CD14-positive monocyte (primary cell): ENCODE measurements around the gene EPC1. TPM values are rescaled to one million over a fixed set of nuclear protein-coding genes. Genes with fewer than 3 reads are reported as not detected.
A peak's percentile ranks its signal among the peaks of the same experiment; 100 is the strongest.

ENCODE experiments used
- DNase-seq, 3 donors: peaks; one replicate each; pipeline ENCODE4 v3.0.0-alpha.2; 2011 to 2022
- H2AFZ ChIP-seq: 2 replicates; pipeline ENCODE4 v1.6.0; 2012; ENCODE audit warnings: mild to moderate bottlenecking, low read depth, low read length, inconsistent platforms; ENCODE audit not compliant: insufficient read depth, poor library complexity, severe bottlenecking
- H3K27ac ChIP-seq, 2 donors: 1 replicate in 1 of 2; 2 replicates in 1 of 2; pipeline ENCODE4 v1.5.1; 2012 to 2013; ENCODE audit warnings: low read length in 2 of 2, control low read depth in 1 of 2, inconsistent platforms in 1 of 2, low read depth in 1 of 2, mild to moderate bottlenecking in 1 of 2
- H3K27me3 ChIP-seq, 2 donors: one replicate each; pipeline versions ENCODE4 v1.6.0 to v1.6.1; 2011 to 2013; ENCODE audit warnings: low read length in 2 of 2; ENCODE audit not compliant: control insufficient read depth in 2 of 2, insufficient read depth in 2 of 2
- H3K36me3 ChIP-seq, 2 donors: replicated peaks in 1 of 2; 1 replicate in 1 of 2; 2 replicates in 1 of 2; pipeline versions ENCODE4 v1.5.1 to v1.6.1; 2012 to 2013; ENCODE audit warnings: low read length in 2 of 2, control low read depth in 1 of 2, inconsistent platforms in 1 of 2, mild to moderate bottlenecking in 1 of 2; ENCODE audit not compliant: insufficient read depth in 2 of 2, control insufficient read depth in 1 of 2
- H3K4me1 ChIP-seq, 2 donors: 1 replicate in 1 of 2; 2 replicates in 1 of 2; pipeline versions ENCODE4 v1.5.1 to v1.6.1; 2012 to 2013; ENCODE audit warnings: low read length in 2 of 2, control low read depth in 1 of 2, inconsistent platforms in 1 of 2, mild to moderate bottlenecking in 1 of 2, moderate library complexity in 1 of 2; ENCODE audit not compliant: insufficient read depth in 2 of 2, control insufficient read depth in 1 of 2
- H3K4me2 ChIP-seq: replicated peaks from 2 replicates; pipeline ENCODE3; 2012; ENCODE audit warnings: low read length, moderate library complexity, mild to moderate bottlenecking; ENCODE audit not compliant: poor library complexity, severe bottlenecking; ENCODE audit errors: extremely low read depth
- H3K4me3 ChIP-seq, 3 experiments: fragments of 200-600 bp in 1 of 3; sonication (generic) in 1 of 3; replicated peaks in 1 of 3; 1 replicate in 2 of 3; 2 replicates in 1 of 3; pipeline ENCODE4 v1.5.1; 2011 to 2013; ENCODE audit warnings: low read length in 3 of 3, mild to moderate bottlenecking in 3 of 3, control low read depth in 2 of 3, low read depth in 2 of 3, inconsistent platforms in 1 of 3, moderate library complexity in 1 of 3
- H3K79me2 ChIP-seq: 2 replicates; pipeline ENCODE4 v1.6.0; 2012; ENCODE audit warnings: mild to moderate bottlenecking, control low read depth, inconsistent platforms, low read length, moderate library complexity; ENCODE audit not compliant: insufficient read depth
- H3K9ac ChIP-seq: 2 replicates; pipeline ENCODE4 v1.6.0; 2017; ENCODE audit warnings: low read length, mild to moderate bottlenecking; ENCODE audit not compliant: insufficient read depth, poor library complexity, severe bottlenecking
- H3K9me3 ChIP-seq, 2 donors: replicated peaks in 1 of 2; 1 replicate in 1 of 2; 2 replicates in 1 of 2; pipeline versions ENCODE4 v1.5.1 to v1.6.1; 2012 to 2013; ENCODE audit warnings: low read length in 2 of 2, control low read depth in 1 of 2; ENCODE audit not compliant: control insufficient read depth in 1 of 2, insufficient read depth in 1 of 2
- H4K20me1 ChIP-seq: 2 replicates; pipeline ENCODE4 v1.6.0; 2012; ENCODE audit warnings: mild to moderate bottlenecking, low read length, control low read depth, moderate library complexity; ENCODE audit not compliant: insufficient read depth
- H3K27ac Mint-ChIP-seq, 7 donors: one replicate each; pipeline ENCODE4 v1.8.0; 2020; ENCODE audit warnings: mild to moderate bottlenecking in 7 of 7, mixed read lengths in 7 of 7, moderate library complexity in 6 of 7, inconsistent platforms in 2 of 7
- H3K27me3 Mint-ChIP-seq, 3 donors: one replicate each; pipeline ENCODE4 v1.8.0; 2021 to 2022; ENCODE audit warnings: low read depth in 3 of 3, mild to moderate bottlenecking in 3 of 3, mixed read lengths in 3 of 3, moderate library complexity in 3 of 3, inconsistent platforms in 1 of 3
- H3K36me3 Mint-ChIP-seq, 2 donors: one replicate each; pipeline ENCODE4 v1.8.0; 2020; ENCODE audit warnings: mixed read lengths in 2 of 2, inconsistent platforms in 1 of 2, mild to moderate bottlenecking in 1 of 2
- H3K4me1 Mint-ChIP-seq: one replicate; pipeline ENCODE4 v1.8.0; 2020; ENCODE audit warnings: mild to moderate bottlenecking, mixed read lengths
- H3K4me3 Mint-ChIP-seq, 2 donors: one replicate each; pipeline ENCODE4 v1.8.0; 2020; ENCODE audit warnings: mild to moderate bottlenecking in 2 of 2, mixed read lengths in 2 of 2, moderate library complexity in 1 of 2
- H3K9me3 Mint-ChIP-seq, 7 donors: one replicate each; pipeline ENCODE4 v1.8.0; 2020 to 2022; ENCODE audit warnings: mixed read lengths in 7 of 7, mild to moderate bottlenecking in 6 of 7, moderate library complexity in 6 of 7, inconsistent platforms in 2 of 7
- WGBS: methylation state at CpG from one replicate; pipeline ENCODE4 v1.1.5; 2013; ENCODE audit warnings: missing lambda C conversion rate; ENCODE audit not compliant: insufficient coverage; 5-methylcytosine and 5-hydroxymethylcytosine counted together
- intact Hi-C, 2 donors: fragments of 100-400 bp; cut with micrococcal nuclease; formaldehyde crosslinking; loops; one replicate each; pipeline versions ENCODE4 v1.15.0 to v1.15.1; 2023
- polyA plus RNA-seq, 3 donors: library from polyadenylated mRNA; depleted of rRNA in 1 of 3; unstranded in 2 of 3; stranded (reverse) in 1 of 3; fragments of 300-500 nt in 2 of 3; fragments of >200 nt in 1 of 3; fragmentation: Illumina TruSeq in 2 of 3; gene quantifications; 1 replicate in 2 of 3; 2 replicates in 1 of 3; pipeline ENCODE4 v1.2.3, GENCODE V29; 2012 to 2021
- TF ChIP-seq, protein P1 (sequence below): fragments of 200-600 bp; IDR thresholded peaks from one replicate; pipeline ENCODE4 v1.8.0; 2022; ENCODE audit warnings: antibody characterized with exemption, mild to moderate bottlenecking

The EPC1 gene
- polyA plus RNA-seq, 3 donors = 28.3 to 60.8 (median 31.0) TPM

DNA sequence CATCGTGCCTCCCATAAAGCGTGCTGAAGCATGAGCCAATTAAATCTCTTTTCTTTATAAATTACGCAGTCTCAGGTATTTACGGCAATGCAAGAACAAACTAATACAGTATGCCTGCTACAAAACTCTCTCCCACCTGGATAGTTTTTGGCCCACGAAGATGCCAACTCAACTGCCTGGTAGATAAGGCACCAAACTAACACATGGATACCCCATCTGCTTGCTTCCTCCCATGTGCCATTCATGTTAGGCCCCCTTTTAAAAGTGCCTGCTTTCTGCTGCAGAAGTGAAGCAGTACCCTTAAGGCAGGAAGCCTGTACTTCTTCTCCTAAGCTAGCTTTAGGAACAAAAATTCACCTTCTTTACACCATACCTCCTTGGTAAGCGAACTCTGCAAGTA is 15.6 kb upstream of the EPC1 start:
- peaks cover 36% of the 10 kb centered on the region for H4K20me1 ChIP-seq
- peaks cover under 1 to 9% of the 10 kb centered on the region in 2 donors for H3K4me1 ChIP-seq
- Mint-ChIP-seq H3K36me3 (peaks cover 9 to 13% of the 10 kb centered on the region in 2 donors), H3K4me3 (no peak overlapping the region), H3K27me3 (peaks cover 0 to 2% (median 0%) of the 10 kb centered on the region in 3 donors), H3K9me3 (peaks cover 0 to 7% (median 2%) of the 10 kb centered on the region in 7 donors), H3K4me1 (peaks cover 26% of the 10 kb centered on the region), H3K27ac (peak overlapping the region in 3 of 7 donors; percentile 10 to 46 (median 42))
- no peaks in the 10 kb centered on the region for H3K27me3 ChIP-seq
- TF ChIP-seq, protein P1, sequence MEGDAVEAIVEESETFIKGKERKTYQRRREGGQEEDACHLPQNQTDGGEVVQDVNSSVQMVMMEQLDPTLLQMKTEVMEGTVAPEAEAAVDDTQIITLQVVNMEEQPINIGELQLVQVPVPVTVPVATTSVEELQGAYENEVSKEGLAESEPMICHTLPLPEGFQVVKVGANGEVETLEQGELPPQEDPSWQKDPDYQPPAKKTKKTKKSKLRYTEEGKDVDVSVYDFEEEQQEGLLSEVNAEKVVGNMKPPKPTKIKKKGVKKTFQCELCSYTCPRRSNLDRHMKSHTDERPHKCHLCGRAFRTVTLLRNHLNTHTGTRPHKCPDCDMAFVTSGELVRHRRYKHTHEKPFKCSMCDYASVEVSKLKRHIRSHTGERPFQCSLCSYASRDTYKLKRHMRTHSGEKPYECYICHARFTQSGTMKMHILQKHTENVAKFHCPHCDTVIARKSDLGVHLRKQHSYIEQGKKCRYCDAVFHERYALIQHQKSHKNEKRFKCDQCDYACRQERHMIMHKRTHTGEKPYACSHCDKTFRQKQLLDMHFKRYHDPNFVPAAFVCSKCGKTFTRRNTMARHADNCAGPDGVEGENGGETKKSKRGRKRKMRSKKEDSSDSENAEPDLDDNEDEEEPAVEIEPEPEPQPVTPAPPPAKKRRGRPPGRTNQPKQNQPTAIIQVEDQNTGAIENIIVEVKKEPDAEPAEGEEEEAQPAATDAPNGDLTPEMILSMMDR = no peak
- intact Hi-C loops = no loop called here
- H3K9me3 ChIP-seq = peaks cover 0 to 9% of the 10 kb centered on the region in 2 donors
- H3K4me2 ChIP-seq = no peak overlapping the region
- H3K4me3 ChIP-seq = no peak overlapping the region
- peaks cover 87% of the 10 kb centered on the region for H3K79me2 ChIP-seq
- no peak overlapping the region for H3K27ac ChIP-seq
- H2AFZ ChIP-seq = no peak overlapping the region
- 85% methylated on average over 5 of the region's 6 CpGs for WGBS
- peaks cover 0 to 8% of the 10 kb centered on the region in 2 donors for H3K36me3 ChIP-seq
- no peak overlapping the region for H3K9ac ChIP-seq
- no peak for DNase-seq

- 100% methylated on average over 1 of the region's 2 CpGs for WGBS
- Histone ChIP-seq H3K4me1 (no peaks in the 10 kb centered on the region), H4K20me1 (peaks cover 38% of the 10 kb centered on the region), H3K9me3 (peaks cover 0 to 9% of the 10 kb centered on the region in 2 donors), H3K27me3 (no peaks in the 10 kb centered on the region), H3K27ac (no peak overlapping the region), H3K36me3 (peaks cover 0 to 8% of the 10 kb centered on the region in 2 donors), H3K4me3 (no peak overlapping the region), H3K79me2 (peaks cover 87% of the 10 kb centered on the region), H2AFZ (no peak overlapping the region), H3K4me2 (no peak overlapping the region), H3K9ac (no peak overlapping the region)
- H3K36me3 Mint-ChIP-seq = peaks cover 13 to 14% of the 10 kb centered on the region in 2 donors
- peaks cover 25% of the 10 kb centered on the region for H3K4me1 Mint-ChIP-seq
- H3K9me3 Mint-ChIP-seq = peaks cover 0 to 13% (median 2%) of the 10 kb centered on the region in 7 donors
- H3K27ac Mint-ChIP-seq = no peak overlapping the region
- H3K4me3 Mint-ChIP-seq = no peak overlapping the region
- peaks cover 0 to 2% (median 2%) of the 10 kb centered on the region in 3 donors for H3K27me3 Mint-ChIP-seq
- intact Hi-C loops = no loop called here
- TF ChIP-seq, protein P1 = no peak
- DNase-seq = no peak
Measured at GRCh38 chr10:32360884-32361283, 13.9 kb upstream of the EPC1 start.
